B cell (primary cell): ENCODE data around the gene CMIP. TPM values are rescaled to one million over a fixed set of nuclear protein-coding genes. Genes with fewer than 3 reads are reported as not detected.

Experiments used
- ATAC-seq: fragments of 200-7000 bp; cut with Tn5 transposase; one replicate; pipeline ENCODE4 v1.10.0; 2021; ENCODE audit warnings: low read depth, mild to moderate bottlenecking, moderate number of reproducible peaks, moderate library complexity
- CTCF ChIA-PET: fragments of 350-600 bp; sonication (Branson Sonifier 250); formaldehyde crosslinking; loops from one replicate; lab custom pipeline; 2021; ENCODE audit warnings: antibody characterized with exemption, inconsistent platforms; lab: Charles Lee
- POLR2A ChIA-PET: fragments of 350-600 bp; sonication (Branson Sonifier 250); formaldehyde crosslinking; loops from one replicate; lab custom pipeline; 2021; ENCODE audit warnings: antibody characterized with exemption; lab: Charles Lee
- DNase-seq: peaks from one replicate; pipeline ENCODE4 v3.0.0; 2013
- H2AFZ ChIP-seq: 2 replicates; pipeline ENCODE4 v1.6.1; 2012; ENCODE audit warnings: mild to moderate bottlenecking, low read depth, low read length; ENCODE audit not compliant: insufficient read depth, poor library complexity, severe bottlenecking
- H3K27ac ChIP-seq, 2 donors: 1 replicate in 1 of 2; 2 replicates in 1 of 2; pipeline ENCODE4 v1.5.1; 2012 to 2013; ENCODE audit warnings: low read length in 2 of 2, mild to moderate bottlenecking in 2 of 2, moderate library complexity in 1 of 2
- H3K27me3 ChIP-seq, 4 experiments: fragments of 200-600 bp in 1 of 4; sonication (generic) in 1 of 4; replicated peaks in 1 of 4; 1 replicate in 2 of 4; 2 replicates in 2 of 4; pipeline versions ENCODE4 v1.6.1 to v1.7.0; 2013 to 2016; ENCODE audit warnings: low read length in 3 of 4, mild to moderate bottlenecking in 2 of 4, mixed read lengths in 1 of 4, moderate library complexity in 1 of 4; ENCODE audit not compliant: insufficient read depth in 4 of 4, control insufficient read depth in 3 of 4; ENCODE audit errors: control extremely low read depth in 1 of 4
- H3K36me3 ChIP-seq, 2 experiments: replicated peaks in 1 of 2; 1 replicate in 1 of 2; 2 replicates in 1 of 2; pipeline versions ENCODE4 v1.6.1 to v1.7.1; 2013; ENCODE audit warnings: low read length in 1 of 2; ENCODE audit not compliant: insufficient read depth in 2 of 2, control insufficient read depth in 1 of 2; ENCODE audit errors: control extremely low read depth in 1 of 2, extremely low read depth in 1 of 2
- H3K4me1 ChIP-seq, 2 donors: fragments of 200-600 bp in 1 of 2; sonication (generic) in 1 of 2; 1 replicate in 1 of 2; 2 replicates in 1 of 2; pipeline versions ENCODE4 v1.5.1 to v1.6.1; 2013 to 2017; ENCODE audit warnings: low read length in 2 of 2; ENCODE audit not compliant: control insufficient read depth in 2 of 2, insufficient read depth in 2 of 2
- H3K4me2 ChIP-seq: replicated peaks from 2 replicates; pipeline ENCODE3; 2012; ENCODE audit warnings: mild to moderate bottlenecking, low read depth, low read length; ENCODE audit not compliant: poor library complexity, severe bottlenecking
- H3K4me3 ChIP-seq, 5 experiments: fragments of 200-600 bp in 1 of 5; sonication (generic) in 1 of 5; 1 replicate in 3 of 5; 2 replicates in 2 of 5; pipeline versions ENCODE4 v1.5.1 to v1.7.0; 2011 to 2016; ENCODE audit warnings: low read length in 4 of 5, mild to moderate bottlenecking in 4 of 5, low read depth in 2 of 5, control low read depth in 1 of 5, moderate library complexity in 1 of 5; ENCODE audit not compliant: insufficient read depth in 1 of 5; ENCODE audit errors: control extremely low read depth in 1 of 5, extremely low read depth in 1 of 5
- H3K79me2 ChIP-seq: fragments of 200-600 bp; sonication (generic); one replicate; pipeline ENCODE4 v1.6.0; 2016; ENCODE audit warnings: low read length; ENCODE audit not compliant: control insufficient read depth, insufficient read depth
- H3K9ac ChIP-seq: fragments of 200-600 bp; sonication (generic); 2 replicates; pipeline ENCODE4 v1.6.1; 2017; ENCODE audit warnings: mild to moderate bottlenecking, low read length, moderate library complexity
- H3K9me3 ChIP-seq, 3 donors: one replicate each; pipeline versions ENCODE4 v1.6.1 to v1.7.1; 2013; ENCODE audit warnings: low read length in 2 of 3; ENCODE audit not compliant: control insufficient read depth in 2 of 3, insufficient read depth in 1 of 3; ENCODE audit errors: control extremely low read depth in 1 of 3
- H4K20me1 ChIP-seq: 2 replicates; pipeline ENCODE4 v1.6.0; 2012; ENCODE audit warnings: mild to moderate bottlenecking, low read length; ENCODE audit not compliant: insufficient read depth, control insufficient read depth, poor library complexity, severe bottlenecking
- H3K27ac Mint-ChIP-seq: one replicate; pipeline ENCODE4 v1.8.0; 2021; ENCODE audit warnings: mixed read lengths
- H3K27me3 Mint-ChIP-seq: one replicate; pipeline ENCODE4 v1.8.0; 2021; ENCODE audit warnings: mixed read lengths
- H3K4me1 Mint-ChIP-seq: one replicate; pipeline ENCODE4 v1.8.0; 2021; ENCODE audit warnings: mixed read lengths
- H3K4me3 Mint-ChIP-seq: one replicate; pipeline ENCODE4 v1.8.0; 2021; ENCODE audit warnings: mixed read lengths
- H3K9me3 Mint-ChIP-seq: one replicate; pipeline ENCODE4 v1.8.0; 2022; ENCODE audit warnings: mixed read lengths; ENCODE audit not compliant: insufficient read depth
- CTCF ChIP-seq: fragments of 200-600 bp; IDR thresholded peaks from one replicate; pipeline ENCODE4 v1.8.0; 2022; ENCODE audit warnings: antibody characterized with exemption, mild to moderate bottlenecking
- EZH2 ChIP-seq: IDR thresholded peaks from 2 replicates; pipeline ENCODE4 v1.6.1; 2012; ENCODE audit warnings: borderline replicate concordance, low read depth, mild to moderate bottlenecking, moderate library complexity, low read length; ENCODE audit not compliant: insufficient read depth, poor library complexity, severe bottlenecking
- WGBS: methylation state at CpG from one replicate; pipeline ENCODE4 v1.1.5; 2013; ENCODE audit warnings: missing lambda C conversion rate; ENCODE audit not compliant: insufficient coverage; 5-methylcytosine and 5-hydroxymethylcytosine counted together
- intact Hi-C: fragments of 100-400 bp; cut with micrococcal nuclease; formaldehyde crosslinking; loops from one replicate; pipeline ENCODE4 v1.10.0; 2022
- polyA plus RNA-seq: library from polyadenylated mRNA; depleted of rRNA; stranded (reverse); fragments of >200 nt; gene quantifications from 2 replicates; pipeline ENCODE4 v1.2.3, GENCODE V29; 2012
- total RNA-seq, 2 donors: library from RNA; stranded (reverse); fragments of 120-200 nt in 1 of 2; gene quantifications; 1 replicate in 1 of 2; 2 replicates in 1 of 2; pipeline versions ENCODE4 v1.2.3 to v1.2.4, GENCODE V29; 2013 to 2022

The CMIP gene
- total and polyA plus RNA-seq, 2 donors (not counting 1 experiment from before 2014, with no cell fraction given) = 27.1 to 155 TPM

- Mint-ChIP-seq H3K4me1 (peaks cover 62% of the 10 kb centered on the region), H3K27me3 (no peaks in the 10 kb centered on the region), H3K9me3 (no peaks in the 10 kb centered on the region), H3K27ac (no peak overlapping the region), H3K4me3 (no peak overlapping the region)
- WGBS = 100% methylated on average over 2 of the region's 5 CpGs
- Histone ChIP-seq H3K36me3 (peaks cover 2 to 17% of the 10 kb centered on the region in 2 experiments), H2AFZ (no peak overlapping the region), H3K4me1 (peaks cover 18 to 34% of the 10 kb centered on the region in 2 donors), H3K27ac (no peak overlapping the region), H3K9me3 (no peaks in the 10 kb centered on the region), H3K27me3 (no peaks in the 10 kb centered on the region), H3K79me2 (peaks cover 100% of the 10 kb centered on the region), H4K20me1 (peaks cover 55% of the 10 kb centered on the region), H3K4me2 (no peak overlapping the region), H3K4me3 (no peak overlapping the region), H3K9ac (no peak overlapping the region)
- intact Hi-C loops = no loop called here
- POLR2A ChIA-PET = no interaction called here
- CTCF ChIA-PET = interaction anchor here (0.6 to 0.7 kb wide), 2 partner anchors 10 to 33 kb away, joined by 3 read pairs; no protein-coding TSS in a partner anchor
- ATAC-seq = no peak
- DNase-seq = no peak
- TF ChIP-seq EZH2 (no peak), CTCF (no peak)
Observed at GRCh38 chr16:81464279-81464678, 19.7 kb downstream of the CMIP start.

GRCh38 chr16:81465375-81465943 is 20.9 kb downstream of the CMIP start:
- H3K9me3 Mint-ChIP-seq = no peaks in the 10 kb centered on the region
- ATAC-seq (no peak), DNase-seq (no peak)
- H3K27me3 Mint-ChIP-seq = no peaks in the 10 kb centered on the region
- H4K20me1 ChIP-seq = peaks cover 48% of the 10 kb centered on the region
- H3K36me3 ChIP-seq = peaks cover 2 to 16% of the 10 kb centered on the region in 2 experiments
- H3K27ac Mint-ChIP-seq = no peak overlapping the region
- peaks cover 72% of the 10 kb centered on the region for H3K4me1 Mint-ChIP-seq
- H3K27ac ChIP-seq = no peak overlapping the region
- TF ChIP-seq EZH2 (no peak), CTCF (no peak)
- POLR2A ChIA-PET = no interaction called here
- WGBS = 91% methylated on average over 10 of the region's 18 CpGs
- H3K27me3 ChIP-seq = no peaks in the 10 kb centered on the region
- no peak overlapping the region for H2AFZ ChIP-seq
- H3K4me3 Mint-ChIP-seq = no peak overlapping the region
- peaks cover 95% of the 10 kb centered on the region for H3K79me2 ChIP-seq
- CTCF ChIA-PET = interaction anchor here (1.2 kb wide), 1 partner anchor 63 kb away, joined by 3 read pairs; no protein-coding TSS in a partner anchor
- no peak overlapping the region for H3K4me3 ChIP-seq
- no peak overlapping the region for H3K4me2 ChIP-seq
- no peaks in the 10 kb centered on the region for H3K9me3 ChIP-seq
- H3K9ac ChIP-seq = no peak overlapping the region
- intact Hi-C loops = no loop called here
- H3K4me1 ChIP-seq = peaks cover 30 to 46% of the 10 kb centered on the region in 2 donors
